Neural crest cell (in vitro differentiated cells): ENCODE data around the gene MRPL10. TPM values are rescaled to one million over a fixed set of nuclear protein-coding genes. Genes with fewer than 3 reads are reported as not detected.

Source experiments
- DNase-seq: peaks from one replicate; pipeline ENCODE4 v3.0.0; 2021; ENCODE audit warnings: low read depth, mixed read lengths, low spot score
- H3K27ac Mint-ChIP-seq: one replicate; pipeline ENCODE4 v1.8.0; 2021; ENCODE audit warnings: mild to moderate bottlenecking, mixed read lengths; ENCODE audit not compliant: unreplicated experiment
- H3K27me3 Mint-ChIP-seq: 2 replicates; pipeline ENCODE4 v1.8.0; 2021; ENCODE audit warnings: low read depth, mild to moderate bottlenecking, mixed read lengths
- H3K36me3 Mint-ChIP-seq: 2 replicates; pipeline ENCODE4 v1.8.0; 2021; ENCODE audit warnings: low read depth, mild to moderate bottlenecking, mixed read lengths
- H3K4me1 Mint-ChIP-seq: 2 replicates; pipeline ENCODE4 v1.8.0; 2021; ENCODE audit warnings: mixed read lengths
- H3K4me3 Mint-ChIP-seq: one replicate; pipeline ENCODE4 v1.8.0; 2021; ENCODE audit warnings: mild to moderate bottlenecking, mixed read lengths
- H3K9me3 Mint-ChIP-seq: 2 replicates; pipeline ENCODE4 v1.8.0; 2021; ENCODE audit warnings: mixed read lengths
- long read RNA-seq: library from polyadenylated mRNA; unstranded; transcript quantifications from one replicate; pipeline ENCODE4 v2.0.0, GENCODE V29; 2020
- total RNA-seq: library from RNA; stranded (reverse); gene quantifications from 2 replicates; pipeline ENCODE4 v1.2.1, GENCODE V29; 2021
- TF ChIP-seq, protein P1 (sequence below): fragments of 200-600 bp; sonication (generic); conservative IDR thresholded peaks from 2 replicates; pipeline ENCODE4 v1.5.0; 2021; ENCODE audit warnings: antibody characterized with exemption, mild to moderate bottlenecking

The MRPL10 gene
- total RNA-seq = 50.0 and 55.3 TPM in 2 replicates
- long read RNA-seq, transcript MRPL10-202 (5 exons, 1,725 nt) = major isoform, 37 of 46 reads
- long read RNA-seq, partial matches to known transcripts = 7 of 46 reads
- long read RNA-seq, other reads (novel, unspliced or antisense) = 1 of 46 reads

DNA sequence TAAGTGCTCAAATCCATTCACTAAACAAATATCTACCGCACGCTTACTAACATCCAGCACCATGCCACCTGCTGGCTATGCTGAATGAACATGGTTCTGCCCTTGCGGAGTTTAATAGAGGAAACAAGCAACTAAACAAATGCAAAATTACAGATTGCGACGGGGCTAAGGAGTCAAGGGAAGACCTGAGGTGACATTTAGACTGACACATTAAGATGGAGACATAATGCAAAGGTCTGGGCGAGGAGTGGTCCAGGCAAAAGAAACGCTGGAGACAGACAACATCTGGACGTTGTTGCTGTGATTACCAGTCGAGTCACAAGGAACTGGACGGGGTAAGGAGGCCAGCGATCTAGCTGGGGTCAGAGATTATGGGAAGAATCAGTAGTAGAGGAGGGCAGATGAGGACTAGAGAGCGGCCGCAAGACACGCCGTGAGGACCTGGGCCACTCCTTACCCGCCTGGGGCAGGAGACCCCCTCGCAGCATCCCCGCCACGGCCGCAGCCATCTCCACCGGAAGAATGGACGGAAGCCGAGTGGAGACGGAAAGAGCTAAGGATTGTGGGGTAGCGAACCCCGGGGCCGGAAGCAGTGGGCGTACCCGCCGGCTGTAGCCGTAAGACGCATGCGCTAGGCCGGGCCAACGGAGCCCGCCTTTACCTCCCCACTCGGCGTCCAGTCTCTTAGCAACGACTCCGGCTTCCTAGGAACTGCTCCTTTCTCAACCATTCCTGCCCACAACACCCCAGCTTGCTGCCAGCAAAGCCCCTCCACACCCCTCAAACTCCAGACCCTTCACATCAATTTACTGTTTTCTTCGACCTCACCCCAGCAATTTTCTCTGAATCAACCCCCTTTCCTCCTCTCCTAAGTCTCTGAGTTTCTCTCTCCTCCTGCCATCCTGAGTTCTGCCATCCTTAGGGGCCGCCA lies at the start of gene MRPL10, which contains the start of gene LRRC46:
Gene MRPL10, minus strand, starts transcription at position 539 of the 931 bp plus-strand sequence. Its CDS starts 30 bp downstream, at position 509.
Gene LRRC46, plus strand, starts transcription at position 668 of the 931 bp plus-strand sequence. CDS start 320 bp downstream, outside the sequence.
- peak within 1 kb of the TSS; percentile 92 for H3K27ac Mint-ChIP-seq
- H3K4me1 Mint-ChIP-seq = peaks cover 29% of the 10 kb centered on the region
- peak within 1 kb of the TSS; percentile 93 for H3K4me3 Mint-ChIP-seq
- TF ChIP-seq, protein P1, sequence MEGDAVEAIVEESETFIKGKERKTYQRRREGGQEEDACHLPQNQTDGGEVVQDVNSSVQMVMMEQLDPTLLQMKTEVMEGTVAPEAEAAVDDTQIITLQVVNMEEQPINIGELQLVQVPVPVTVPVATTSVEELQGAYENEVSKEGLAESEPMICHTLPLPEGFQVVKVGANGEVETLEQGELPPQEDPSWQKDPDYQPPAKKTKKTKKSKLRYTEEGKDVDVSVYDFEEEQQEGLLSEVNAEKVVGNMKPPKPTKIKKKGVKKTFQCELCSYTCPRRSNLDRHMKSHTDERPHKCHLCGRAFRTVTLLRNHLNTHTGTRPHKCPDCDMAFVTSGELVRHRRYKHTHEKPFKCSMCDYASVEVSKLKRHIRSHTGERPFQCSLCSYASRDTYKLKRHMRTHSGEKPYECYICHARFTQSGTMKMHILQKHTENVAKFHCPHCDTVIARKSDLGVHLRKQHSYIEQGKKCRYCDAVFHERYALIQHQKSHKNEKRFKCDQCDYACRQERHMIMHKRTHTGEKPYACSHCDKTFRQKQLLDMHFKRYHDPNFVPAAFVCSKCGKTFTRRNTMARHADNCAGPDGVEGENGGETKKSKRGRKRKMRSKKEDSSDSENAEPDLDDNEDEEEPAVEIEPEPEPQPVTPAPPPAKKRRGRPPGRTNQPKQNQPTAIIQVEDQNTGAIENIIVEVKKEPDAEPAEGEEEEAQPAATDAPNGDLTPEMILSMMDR = peak; percentile 62
- peaks cover 3% of the 10 kb centered on the region for H3K27me3 Mint-ChIP-seq
- DNase-seq = peak; percentile 94
- peaks cover 4% of the 10 kb centered on the region for H3K36me3 Mint-ChIP-seq
- H3K9me3 Mint-ChIP-seq = no peaks in the 10 kb centered on the region

DNA sequence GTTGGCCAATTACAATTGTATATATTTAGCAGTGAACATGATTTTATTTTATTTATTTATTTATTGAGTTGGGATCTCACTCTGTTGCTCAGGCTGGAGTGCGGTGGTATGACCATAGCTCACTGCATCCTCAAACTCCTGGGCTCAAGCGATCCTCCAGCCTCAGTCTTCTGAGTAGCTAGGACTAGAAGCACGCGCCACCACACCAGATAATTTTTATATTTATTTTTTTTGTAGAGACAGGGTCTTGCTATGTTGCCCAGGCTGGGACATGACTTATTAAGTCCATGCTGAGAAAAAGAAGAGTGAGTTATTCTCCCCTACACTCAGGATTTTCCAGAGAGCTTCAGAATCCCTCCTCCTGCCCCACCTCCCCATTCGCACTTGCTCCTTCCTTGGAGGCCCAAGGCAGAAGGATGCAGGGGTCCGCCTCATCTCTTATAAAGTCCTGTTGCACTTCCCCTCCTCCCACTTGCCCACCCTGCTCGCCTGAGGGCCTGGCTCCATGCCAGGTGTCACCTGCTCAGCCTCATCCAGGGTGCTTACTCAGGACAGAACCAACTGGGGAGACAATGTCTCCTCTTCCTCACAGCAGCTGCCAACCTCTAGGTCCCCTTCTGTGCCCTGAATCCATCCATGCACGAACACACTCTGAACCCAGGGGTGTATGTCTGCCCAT lies 48.6 kb upstream of the MRPL10 start:
- no peak overlapping the region for H3K27ac Mint-ChIP-seq
- H3K9me3 Mint-ChIP-seq = no peaks in the 10 kb centered on the region
- peaks cover 72% of the 10 kb centered on the region for H3K27me3 Mint-ChIP-seq
- no peaks in the 10 kb centered on the region for H3K36me3 Mint-ChIP-seq
- no peak overlapping the region for H3K4me3 Mint-ChIP-seq
- TF ChIP-seq, protein P1 = no peak
- no peaks in the 10 kb centered on the region for H3K4me1 Mint-ChIP-seq
- no peak for DNase-seq

DNA sequence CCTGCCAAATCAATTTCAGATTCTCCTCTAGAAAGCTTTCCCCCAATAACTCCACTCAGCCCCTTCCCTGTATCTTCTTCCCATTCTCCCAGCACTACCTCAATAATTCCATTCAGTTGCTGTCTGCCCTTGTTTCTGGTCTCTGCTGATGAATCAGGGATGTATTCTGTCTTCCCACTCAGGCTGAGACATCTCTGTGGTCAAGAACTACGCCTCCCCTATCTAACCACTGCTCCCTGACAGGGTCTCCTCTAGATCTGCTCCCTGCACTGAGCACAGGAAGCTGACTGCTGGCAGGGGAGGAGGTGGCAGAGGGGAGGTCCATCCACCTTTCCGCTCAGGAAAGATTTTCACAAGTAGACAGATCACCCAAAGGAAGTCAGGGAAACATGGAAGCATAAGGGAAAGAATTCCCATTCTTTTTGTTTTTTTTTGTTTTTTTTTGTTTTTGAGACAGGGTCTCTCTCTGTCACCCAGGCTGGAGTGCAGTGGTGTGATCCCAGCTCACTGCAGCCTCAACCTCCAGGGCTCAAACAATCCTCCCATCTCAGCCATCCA lies 47.8 kb upstream of the MRPL10 start:
- TF ChIP-seq, protein P1 = no peak
- Mint-ChIP-seq H3K4me1 (no peaks in the 10 kb centered on the region), H3K27me3 (peaks cover 77% of the 10 kb centered on the region), H3K36me3 (no peaks in the 10 kb centered on the region), H3K27ac (no peak overlapping the region), H3K9me3 (no peaks in the 10 kb centered on the region), H3K4me3 (no peak overlapping the region)
- DNase-seq = no peak

DNA sequence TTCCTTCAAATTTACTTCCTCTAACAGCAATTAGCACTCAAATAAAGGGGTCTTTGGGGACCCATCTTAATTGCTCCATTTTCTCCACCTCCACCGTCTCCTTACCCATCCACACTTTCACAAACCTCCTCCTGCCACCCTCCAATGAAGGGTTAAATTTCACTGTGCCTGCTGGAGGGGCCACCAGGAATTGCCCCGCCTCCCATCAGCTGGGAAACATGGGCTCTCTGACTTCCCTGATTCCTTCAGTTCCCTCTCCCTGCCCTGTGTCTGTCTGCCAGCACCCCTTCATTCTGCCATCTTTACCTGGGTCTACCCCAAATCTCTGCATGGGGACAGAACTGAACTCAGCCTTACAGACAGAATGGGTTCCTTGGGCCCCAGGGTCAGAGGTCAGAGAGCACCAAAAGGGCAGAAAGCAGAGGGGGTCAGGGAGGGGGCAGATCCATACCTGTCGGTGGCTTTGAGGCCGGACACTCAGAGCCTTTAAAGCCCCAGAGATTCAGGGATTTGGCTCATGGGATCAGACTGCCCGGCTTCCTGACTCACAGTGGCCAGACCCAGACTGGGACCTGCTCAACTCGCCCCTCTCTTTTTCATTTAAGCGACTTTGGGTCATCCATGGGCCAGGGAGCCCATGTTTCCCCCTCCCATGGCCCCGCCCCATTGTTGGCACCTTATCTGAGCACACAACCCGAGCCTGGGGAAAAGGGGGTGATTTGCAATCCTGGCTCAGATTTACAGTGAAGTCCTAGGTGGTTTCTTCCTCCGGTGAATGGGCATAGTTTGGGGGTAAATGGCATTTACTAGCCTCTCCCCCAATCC lies 47.1 kb upstream of the MRPL10 start:
- no peak overlapping the region for H3K27ac Mint-ChIP-seq
- H3K4me3 Mint-ChIP-seq = no peak overlapping the region
- no peaks in the 10 kb centered on the region for H3K36me3 Mint-ChIP-seq
- no peak for DNase-seq
- no peaks in the 10 kb centered on the region for H3K4me1 Mint-ChIP-seq
- no peaks in the 10 kb centered on the region for H3K9me3 Mint-ChIP-seq
- H3K27me3 Mint-ChIP-seq = peaks cover 77% of the 10 kb centered on the region
- TF ChIP-seq, protein P1 = no peak
